HG02852 (cell line): ENCODE measurements around the gene SIM2.

Experiments
- ATAC-seq: cut with Tn5 transposase; IDR thresholded peaks from one replicate; pipeline ENCODE4 v1.9.1; 2021; ENCODE audit warnings: mild to moderate bottlenecking, moderate library complexity; ENCODE audit not compliant: unreplicated experiment

The SIM2 gene

DNA sequence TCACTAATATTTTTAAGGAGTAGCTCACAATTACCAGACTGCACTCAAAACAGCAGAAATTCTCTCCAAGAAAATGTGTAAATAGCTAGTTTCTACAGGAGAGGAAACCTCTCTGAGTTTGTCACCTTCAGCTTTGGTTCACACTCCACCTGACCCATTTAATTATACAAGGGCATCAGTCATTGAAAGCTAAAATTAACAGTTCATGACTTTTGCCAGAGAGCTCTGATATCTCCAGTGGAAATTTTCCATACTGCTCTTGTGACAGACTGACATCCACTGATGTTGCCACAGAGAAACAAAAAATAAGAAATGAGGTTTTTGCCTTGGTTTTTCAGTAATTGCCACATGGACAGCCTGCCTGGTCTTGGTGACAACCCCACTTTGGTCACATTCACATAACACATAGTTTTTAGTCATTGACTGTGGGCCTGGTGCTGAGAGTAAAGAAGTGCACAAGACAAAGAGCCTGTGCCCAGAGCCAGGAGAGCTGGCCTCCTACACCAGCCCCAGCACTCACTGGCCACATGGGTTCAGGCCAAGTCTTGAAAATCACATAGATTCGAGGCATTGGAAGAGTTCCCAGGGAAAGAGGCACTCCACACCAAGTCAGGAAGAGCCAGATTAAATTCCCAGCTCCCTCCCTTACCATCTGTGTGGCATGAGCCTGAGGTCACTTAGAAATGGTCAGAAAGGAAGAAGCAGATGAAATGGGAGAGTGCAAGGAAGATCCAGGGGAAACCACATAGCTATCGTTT lies 13.8 kb upstream of the SIM2 start:
- no peak for ATAC-seq

DNA sequence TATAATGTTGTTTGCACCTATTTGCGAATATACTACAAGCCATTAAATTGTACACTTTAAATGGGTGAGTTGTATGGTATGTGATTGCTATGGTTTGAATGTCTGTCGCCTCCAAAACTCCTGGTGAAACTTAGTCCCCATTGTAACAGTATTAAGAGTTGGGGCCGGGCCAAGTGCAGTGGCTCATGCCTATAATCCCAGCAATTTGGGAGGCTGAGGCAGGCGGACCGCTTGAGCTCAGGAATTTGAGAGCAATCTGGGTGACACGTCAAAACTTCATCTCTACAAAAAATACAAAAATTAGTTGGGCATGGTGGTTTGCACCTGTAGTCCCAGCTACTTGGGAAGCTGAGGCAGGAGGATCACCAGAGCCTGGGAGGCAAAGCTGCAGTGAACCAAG lies 12.0 kb upstream of the SIM2 start:
- ATAC-seq = no peak

DNA sequence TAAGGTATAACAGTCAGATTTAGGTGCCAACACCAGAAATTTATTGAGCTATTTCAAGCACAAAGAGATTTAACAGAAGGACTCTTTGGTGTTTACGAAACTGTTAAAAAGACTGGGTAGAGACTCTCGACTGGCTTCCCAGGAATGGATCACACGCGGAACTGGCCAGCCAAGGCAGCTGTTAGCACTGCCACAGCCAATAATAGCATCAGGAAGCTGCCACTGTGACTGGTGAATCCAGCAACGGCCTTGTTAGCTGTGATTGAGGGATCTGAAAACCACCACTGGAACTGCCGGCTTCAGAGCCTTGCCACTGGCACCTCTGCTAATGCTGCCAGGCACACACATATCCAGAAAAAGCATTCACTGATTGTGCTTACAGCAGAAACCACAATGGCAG lies 10.6 kb upstream of the SIM2 start:
- ATAC-seq = no peak

DNA sequence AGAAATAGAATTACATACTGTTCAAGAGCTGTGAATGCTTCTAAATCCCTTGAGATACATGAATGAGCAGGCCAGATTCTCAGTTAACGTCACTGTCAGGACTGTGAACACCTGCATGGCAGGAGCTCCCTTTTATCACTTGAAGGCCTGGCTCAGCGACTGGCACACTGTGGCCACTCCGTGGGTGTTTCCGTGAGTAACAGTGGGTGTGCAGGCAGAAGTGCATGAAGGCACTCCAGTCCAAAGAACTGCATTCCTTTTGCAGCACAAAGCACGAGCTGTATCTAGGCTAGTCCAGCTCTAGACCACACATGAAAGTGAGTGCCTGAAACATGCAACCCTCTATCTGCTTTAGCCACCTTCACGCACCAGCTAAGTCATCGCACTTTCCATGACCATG lies 9.6 kb upstream of the SIM2 start:
- ATAC-seq = no peak

DNA sequence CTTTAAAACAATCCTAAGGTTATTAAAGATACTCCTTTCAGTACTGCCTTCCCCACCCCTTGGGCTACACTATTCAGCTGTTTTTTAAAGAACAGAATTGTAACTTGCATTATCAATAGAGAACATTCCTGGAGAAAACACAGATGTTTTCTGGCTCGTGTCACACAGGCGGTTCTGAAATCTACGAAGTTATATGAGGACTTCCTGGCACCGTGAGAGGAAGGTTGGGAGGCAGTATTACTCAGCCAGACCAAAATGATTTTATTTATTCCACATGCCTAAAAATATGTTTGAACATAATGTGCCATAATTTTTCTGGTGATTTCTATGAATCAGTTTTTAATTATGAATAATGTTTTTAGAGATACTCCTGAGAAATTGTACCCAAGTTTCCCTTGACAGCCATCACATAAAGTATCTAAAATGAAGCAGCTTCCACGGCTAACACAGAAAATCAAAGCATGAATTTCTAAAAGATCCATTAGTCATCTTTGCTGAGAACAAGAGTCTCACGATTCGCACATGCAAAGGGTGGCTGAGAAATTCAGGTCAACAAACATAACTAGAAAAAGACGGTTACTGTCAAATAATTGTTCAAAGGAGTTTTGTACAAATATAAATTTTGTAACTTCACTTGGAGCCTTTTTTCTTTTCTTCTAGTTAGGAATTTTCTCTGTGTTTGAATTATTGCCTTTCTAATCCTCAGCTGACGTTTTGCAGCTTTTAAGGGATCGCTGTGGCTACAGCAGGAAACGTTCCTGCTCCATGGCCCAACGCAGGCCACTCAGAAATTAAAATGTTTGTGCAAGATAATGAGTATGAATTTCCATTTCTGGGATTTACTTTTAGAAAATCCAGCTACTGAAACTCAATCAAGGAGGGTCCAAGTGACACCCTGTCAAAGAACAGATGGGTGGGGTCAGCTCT lies 8.0 kb upstream of the SIM2 start:
- ATAC-seq = no peak

DNA sequence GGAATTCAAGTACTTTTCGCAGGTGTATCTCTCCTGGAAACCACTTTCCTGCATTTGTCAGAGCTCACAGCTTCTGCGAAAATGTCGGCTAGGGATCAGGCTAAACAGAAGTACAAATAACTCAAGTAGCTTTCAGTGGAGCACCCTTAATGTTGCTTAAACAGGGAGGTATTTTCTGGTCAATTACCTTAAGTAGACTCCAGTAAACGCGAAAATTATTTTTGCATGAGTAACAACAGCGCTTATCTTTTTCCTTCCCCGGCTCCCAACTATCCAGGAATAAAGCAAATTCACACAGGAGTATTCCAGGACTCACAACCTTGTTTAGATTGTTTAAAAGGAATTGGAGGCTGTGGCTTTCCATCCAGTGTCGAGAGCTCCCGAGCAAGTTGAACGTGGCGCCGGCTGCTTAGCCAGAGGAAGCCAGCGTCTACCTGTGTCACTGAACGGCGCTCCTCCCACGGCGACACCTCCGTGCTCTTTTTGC lies 7.3 kb upstream of the SIM2 start:
- no peak for ATAC-seq

DNA sequence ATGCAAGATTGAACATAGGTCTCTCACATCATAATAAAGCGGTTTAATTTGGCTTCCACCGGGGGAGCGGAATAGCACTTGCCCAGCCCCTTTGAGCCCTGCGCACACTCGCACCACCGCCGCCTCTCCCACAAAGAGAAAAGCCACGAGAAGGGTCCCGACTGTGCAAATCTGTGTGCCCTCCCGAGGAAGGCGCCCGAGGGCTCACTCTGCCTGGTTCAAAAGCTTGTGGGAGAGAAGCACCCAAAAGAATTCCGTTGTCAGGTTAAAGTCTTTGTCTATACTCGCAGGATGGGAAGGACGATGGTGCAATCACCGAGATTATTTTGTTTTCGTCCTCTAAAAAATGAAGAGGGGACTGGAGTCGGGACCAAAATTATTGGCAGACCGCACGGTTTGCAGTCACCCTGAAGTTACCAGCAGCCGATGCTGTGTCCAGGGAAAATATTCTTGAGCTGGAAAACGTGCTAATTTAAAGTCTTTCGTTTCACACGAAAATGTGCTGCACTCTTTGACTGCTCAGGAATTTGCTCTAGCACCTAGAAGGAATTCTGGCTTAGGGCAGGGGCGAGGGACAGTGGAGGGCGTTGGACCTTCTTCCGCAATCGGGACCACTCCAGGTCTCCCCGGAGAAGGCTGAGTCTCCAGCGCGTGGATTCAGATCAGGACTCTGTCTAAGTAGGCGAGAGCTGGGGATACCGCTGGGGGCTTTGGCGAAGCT lies 6.6 kb upstream of the SIM2 start:
- no peak for ATAC-seq

DNA sequence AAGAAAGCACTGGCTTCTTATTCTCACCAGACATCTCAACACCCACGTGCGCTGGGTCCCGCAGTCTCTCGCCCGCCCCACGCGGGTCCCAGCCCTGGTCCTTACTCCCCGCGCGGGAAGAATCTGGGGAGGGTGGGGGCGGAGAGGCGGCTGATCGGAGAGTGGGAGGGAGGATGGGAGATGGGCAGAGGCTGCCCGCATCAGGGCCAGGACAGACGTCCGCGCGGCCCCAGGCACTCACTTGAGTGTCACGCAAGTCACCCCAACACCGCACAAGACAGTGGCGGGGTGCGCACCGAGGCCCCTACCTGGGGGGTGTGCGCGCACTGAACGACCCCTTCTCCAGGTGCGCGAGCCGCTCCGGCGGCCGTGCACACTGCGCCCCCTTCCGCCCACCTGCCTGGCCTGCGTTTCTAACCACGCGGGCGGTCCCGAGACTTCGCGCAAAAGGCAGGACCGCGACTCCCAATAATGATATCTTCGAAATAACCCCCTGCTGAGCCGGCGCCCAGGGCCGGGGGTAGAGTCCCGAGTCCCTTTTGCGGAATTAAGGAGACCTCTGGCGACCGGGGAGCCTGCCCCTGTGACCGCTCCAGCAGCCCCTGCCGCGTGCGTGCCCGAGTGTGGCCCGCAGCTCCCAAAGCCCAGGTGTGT lies 6.0 kb upstream of the SIM2 start:
- ATAC-seq = no peak

DNA sequence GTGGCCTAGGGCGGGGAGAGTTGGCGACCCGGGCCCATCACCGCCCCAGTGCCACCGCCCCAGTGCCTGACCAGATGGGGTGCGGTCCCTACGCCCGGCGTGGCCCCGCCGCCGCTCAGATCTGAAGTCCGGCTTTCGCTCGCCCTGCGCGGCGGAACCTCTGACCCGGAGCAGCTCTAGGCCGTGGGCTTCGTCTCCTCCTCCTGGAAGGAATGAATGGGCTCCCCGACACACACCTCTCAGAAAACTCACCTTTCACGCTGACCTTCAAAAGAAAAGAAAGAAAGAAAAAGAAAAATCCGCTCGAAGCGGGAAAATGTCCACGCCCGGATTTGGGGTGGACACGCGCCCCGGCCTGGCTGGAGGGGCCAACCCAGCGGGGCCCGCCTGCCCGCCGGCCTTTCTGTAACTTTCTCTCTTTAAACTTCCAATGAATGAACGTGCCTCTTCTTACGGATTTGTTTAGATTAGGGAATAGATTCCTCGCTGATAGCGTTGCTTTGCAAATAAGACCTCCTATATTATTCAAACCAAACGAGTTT lies 5.4 kb upstream of the SIM2 start:
- no peak for ATAC-seq

DNA sequence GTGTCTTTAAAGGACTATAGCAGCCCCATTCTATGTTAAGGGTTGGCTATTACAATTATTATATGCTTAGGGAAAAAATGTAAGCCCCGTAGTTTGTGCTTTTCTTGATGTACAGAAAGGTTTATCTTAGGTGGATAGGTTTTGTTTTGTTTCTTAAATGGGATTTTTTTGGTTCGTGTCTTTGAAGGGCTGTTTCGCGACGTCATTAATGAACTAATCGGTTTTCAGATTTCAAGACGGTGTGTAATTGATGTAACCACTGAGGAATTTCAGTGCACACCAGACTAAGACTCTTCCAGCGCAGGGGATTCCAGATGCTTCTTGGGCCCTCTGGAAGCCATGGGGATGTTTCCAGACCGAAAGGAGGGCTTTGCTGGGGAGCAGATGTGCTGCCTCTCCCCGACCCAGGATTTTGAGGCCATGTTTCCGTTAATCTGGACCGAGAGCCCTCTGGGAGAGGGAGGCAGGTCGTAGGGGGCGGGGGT lies 4.8 kb upstream of the SIM2 start:
- ATAC-seq = no peak

DNA sequence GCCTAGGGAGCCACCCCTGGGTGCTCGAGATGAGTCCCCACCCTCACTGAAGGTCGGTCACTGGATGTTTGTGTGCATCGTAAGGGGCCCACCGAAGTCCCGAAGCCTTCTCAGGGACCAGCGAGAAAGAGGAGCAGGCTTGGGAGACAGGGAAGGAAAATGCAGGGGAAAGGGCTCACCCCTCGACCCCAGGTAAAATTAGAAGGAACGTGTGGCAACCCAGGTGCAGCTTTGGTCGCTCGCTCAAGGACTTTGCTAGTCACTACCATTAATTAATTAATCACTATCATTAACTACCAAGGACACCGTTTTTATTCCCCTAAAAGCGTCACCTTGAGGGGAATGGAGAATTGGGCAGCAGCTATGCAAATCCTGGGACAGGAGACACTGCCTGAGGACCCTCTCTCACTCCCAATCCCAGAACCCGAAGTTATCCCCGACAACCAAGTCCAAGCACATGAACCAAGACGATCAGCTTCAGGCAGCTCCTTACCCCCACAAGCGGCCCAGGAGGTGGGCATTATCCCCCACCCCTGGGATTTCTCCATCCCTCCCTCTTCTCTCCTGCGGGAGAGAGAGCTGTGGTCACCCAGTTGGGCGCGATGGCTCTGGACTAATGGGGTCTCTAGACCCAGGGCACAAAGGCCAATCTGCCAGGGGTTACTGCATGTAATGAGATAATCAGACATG lies 4.2 kb upstream of the SIM2 start:
- no peak for ATAC-seq

DNA sequence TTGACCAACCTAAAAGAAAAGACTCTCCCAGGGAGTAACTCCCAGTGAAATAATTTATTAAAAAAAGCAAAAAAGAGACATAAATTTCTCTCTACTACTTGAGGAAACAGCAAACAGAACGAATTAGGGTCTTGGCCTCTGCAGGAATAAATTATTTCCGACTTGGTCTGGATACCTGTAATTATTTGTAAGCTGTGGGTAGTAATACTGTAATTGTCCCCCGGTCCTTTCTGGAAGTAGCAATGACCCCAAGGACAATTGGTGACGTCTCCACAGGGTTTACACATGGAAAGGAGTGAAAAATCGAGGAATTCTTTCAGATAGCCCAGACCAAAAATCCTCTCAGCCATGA lies 3.7 kb upstream of the SIM2 start:
- no peak for ATAC-seq

DNA sequence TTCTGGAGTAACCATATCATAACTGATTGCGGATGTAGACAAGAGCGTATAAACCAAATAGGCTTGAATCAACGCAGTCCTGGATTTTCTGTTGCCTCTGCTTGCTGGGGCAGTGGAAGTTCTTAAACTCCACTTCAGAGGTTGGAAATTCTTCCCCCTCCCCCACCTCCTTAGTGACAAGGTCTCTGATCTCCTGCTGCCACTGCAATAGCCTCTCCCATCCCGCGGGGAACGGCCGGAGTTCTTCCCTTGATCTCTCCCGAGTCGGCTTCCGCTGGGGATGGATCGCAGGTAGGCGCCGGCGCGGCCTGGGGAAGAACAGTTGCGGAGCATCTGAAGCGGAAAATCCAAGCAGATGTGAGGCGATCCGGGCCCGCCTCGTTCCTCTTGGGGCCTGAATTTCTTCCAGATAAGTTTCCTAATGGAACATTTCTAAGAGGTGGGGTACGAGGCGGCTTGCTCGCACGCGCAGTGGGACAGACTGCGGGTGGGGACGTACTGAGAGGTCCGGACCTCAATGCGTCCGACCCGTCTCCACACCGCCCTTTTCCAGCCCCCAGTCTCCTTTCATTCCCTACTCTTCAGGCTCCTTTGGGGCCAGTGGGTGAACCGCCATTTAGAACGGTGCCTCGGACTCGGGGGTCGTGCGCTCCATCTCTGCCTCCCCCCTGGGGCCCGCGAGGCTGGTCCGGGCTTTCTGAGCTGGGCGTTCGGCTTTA lies 3.1 kb upstream of the SIM2 start:
- ATAC-seq = no peak

DNA sequence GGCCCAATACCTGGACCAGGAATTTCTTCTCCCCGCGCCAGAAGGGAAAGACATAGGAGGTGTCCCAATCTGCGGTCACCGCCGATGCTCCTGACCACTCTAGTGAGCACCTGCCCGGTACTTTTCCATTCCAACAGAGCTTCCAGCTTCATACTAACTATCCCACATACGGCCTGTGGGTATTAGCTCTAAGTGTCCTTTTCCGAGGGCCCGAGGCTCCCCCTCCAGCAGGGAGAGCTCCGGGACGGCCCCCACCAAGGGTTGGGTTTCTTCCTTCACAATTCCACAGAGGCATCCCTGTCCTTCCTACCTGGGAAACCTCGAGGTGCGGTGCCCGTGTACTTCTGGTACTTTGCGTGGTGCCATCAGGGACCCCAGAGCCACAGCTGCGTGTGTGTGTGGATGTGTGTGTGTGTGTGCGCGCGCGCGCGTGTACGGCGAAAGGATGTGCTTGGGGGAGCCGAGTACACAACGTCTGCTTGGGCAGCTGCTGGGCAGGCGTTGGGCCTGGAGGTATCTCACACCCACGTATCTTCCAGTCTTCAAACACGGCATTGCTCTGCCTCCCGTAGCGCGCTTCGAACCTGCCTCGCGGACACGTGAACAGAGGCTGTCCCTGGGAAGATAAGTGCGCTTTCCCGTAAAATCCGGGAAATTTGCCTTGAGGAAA lies 2.4 kb upstream of the SIM2 start:
- no peak for ATAC-seq

DNA sequence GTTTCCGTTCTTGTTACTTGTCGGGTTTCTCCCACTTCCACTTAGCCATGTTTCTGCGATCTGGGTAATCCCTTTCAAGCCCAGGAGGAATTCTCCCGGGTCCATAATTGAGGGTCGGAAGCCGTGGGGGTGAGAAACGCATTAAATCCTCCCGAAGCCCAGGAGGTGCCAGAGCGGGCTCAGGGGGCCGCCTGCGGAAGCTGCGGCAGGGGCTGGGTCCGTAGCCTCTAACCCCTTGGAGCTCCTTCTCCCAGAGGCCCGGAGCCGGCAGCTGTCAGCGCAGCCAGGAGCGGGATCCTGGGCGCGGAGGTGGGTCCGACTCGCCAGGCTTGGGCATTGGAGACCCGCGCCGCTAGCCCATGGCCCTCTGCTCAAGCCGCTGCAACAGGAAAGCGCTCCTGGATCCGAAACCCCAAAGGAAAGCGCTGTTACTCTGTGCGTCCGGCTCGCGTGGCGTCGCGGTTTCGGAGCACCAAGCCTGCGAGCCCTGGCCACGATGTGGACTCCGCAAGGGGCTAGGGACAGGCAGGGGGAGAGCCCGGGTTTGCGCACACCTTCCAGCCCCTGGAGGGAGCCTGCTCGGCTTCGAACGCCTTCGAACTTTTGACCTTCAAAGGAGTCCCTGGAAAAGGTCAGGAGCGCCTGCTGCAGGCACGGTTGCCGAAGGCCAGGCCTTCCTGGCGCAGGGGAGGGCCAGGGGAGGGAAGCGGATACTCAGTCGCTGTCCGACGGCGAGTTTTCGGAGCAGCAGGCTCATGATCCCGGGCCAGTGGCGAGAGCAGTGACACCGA lies 1.7 kb upstream of the SIM2 start:
- ATAC-seq = no peak

DNA sequence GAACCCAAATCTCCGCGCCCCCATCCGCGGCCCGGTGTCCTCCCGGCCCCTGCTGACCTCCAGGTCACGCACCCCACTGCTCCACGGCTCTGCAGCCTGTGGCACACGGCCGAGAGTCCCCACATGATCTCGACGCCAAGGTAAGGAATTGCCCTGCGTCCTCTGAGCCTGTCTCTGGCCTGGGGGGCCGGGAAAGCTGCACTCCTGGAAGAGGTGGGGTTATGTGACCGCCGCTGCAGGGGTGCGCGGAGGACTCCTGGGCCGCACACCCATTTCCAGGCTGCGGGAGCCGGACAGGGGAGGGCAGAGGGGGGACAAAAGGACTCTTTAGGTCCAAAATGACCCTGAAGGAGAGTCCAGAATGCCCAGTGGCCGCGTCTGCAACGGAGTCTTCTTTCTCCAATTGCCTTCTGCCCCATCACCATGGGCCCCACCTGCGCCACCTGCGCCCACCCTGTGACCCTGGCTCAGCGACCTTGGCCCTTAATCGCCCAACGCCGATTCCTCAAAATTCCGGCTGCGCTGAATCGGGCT lies 997 bp upstream of the SIM2 start:
- ATAC-seq = no peak

DNA sequence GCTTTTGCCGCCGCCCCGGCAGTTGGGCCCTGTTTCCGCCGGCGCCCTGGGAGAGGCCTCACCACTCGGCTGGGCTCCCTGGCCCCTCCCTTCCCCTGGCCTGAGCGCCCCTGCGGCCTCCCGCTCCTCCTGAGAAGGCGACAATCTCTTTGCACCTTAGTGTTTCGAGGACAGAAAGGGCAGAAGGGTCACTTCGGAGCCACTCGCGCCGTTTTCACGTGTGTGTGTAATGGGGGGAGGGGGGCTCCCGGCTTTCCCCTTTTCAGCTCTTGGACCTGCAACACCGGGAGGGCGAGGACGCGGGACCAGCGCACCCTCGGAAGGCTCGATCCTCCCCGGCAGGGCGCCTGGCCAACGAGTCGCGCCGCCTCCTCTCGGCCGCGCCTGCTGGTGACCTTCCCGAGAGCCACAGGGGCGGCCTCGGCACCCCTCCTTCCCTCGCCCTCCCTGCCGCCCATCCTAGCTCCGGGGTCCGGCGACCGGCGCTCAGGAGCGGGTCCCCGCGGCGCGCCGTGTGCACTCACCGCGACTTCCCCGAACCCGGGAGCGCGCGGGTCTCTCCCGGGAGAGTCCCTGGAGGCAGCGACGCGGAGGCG lies 432 bp upstream of the SIM2 start:
- ATAC-seq = no peak
